Measurements from ENCODE around the gene ZNF26. TPM values are rescaled to one million over a fixed set of nuclear protein-coding genes. Genes with fewer than 3 reads are reported as not detected.
A peak's percentile ranks its signal among the peaks of the same experiment; 100 is the strongest.

Gene ZNF26
- total and polyA plus RNA-seq, 10 of the 15 experiments (the other 5 are each of a cell fraction or from before 2014, with no cell fraction given), result 1.00 to 17.1 (median 10.5) TPM

DNA sequence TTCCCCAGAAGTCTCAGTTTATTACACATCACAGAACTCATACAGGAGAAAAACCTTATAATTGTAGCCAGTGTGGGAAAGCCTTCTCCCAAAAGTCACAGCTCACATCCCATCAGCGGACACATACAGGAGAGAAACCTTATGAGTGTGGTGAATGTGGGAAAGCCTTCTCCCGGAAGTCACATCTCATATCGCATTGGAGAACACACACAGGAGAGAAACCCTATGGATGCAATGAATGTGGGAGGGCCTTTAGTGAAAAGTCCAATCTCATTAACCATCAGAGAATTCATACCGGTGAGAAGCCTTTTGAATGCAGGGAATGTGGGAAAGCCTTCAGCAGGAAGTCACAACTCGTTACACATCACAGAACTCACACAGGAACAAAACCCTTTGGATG, 71.3 kb downstream of the ZNF26 start:
- H3K4me3 ChIP-seq, result no peak overlapping the region
- DNase-seq (ENCODE audit: low read depth, low spot score), result no peak
- H3K4me2 ChIP-seq (ENCODE audit: control insufficient read depth, insufficient read depth), result no peak overlapping the region
- ChIA-PET POLR2A (no interaction called here), RAD21 (ENCODE audit: unreplicated experiment) (no interaction called here), SMC1A (ENCODE audit: uncharacterized antibody, unreplicated experiment) (interaction anchor here (1.5 kb wide), 1 partner anchor 19 kb away, joined by 6 read pairs; no protein-coding TSS in a partner anchor), CTCF (no interaction called here)
- H3K4me1 ChIP-seq (ENCODE audit: control insufficient read depth, insufficient read depth, low read length), result no peaks in the 10 kb centered on the region
- 89% methylated on average over 5 of the region's 5 CpGs for WGBS (ENCODE audit: insufficient coverage, insufficient replicate concordance, low lambda C conversion rate, missing lambda C conversion rate)
- no peaks in the 10 kb centered on the region for H3K27me3 ChIP-seq (replicated peaks in 1 of 2; ENCODE audit: control insufficient read depth in 2 of 2, insufficient read depth in 2 of 2, low read length in 1 of 2)
- peaks cover 0 to 11% of the 10 kb centered on the region in 2 experiments; a peak in 2 of 4 replicates for H3K36me3 ChIP-seq (ENCODE audit: control insufficient read depth in 2 of 2, insufficient read depth in 2 of 2, low read length in 1 of 2)
- no peaks in the 10 kb centered on the region for H4K20me1 ChIP-seq (ENCODE audit: control insufficient read depth, insufficient read depth)
- no peak overlapping the region for H3K27ac ChIP-seq (ENCODE audit: control insufficient read depth, insufficient read depth)
- H3K79me2 ChIP-seq (ENCODE audit: control insufficient read depth, insufficient read depth, low read length), result no peaks in the 10 kb centered on the region
- FAIRE-seq, result no peak
- intact Hi-C loops (cut with micrococcal nuclease; ENCODE audit: unreplicated experiment), result no loop called here
- H3K9me3 ChIP-seq (replicated peaks; ENCODE audit: control insufficient read depth, insufficient read depth, low read length), result peaks cover 70% of the 10 kb centered on the region
- no peak overlapping the region for H2AFZ ChIP-seq (ENCODE audit: control insufficient read depth, low read depth, low read length)
- H3K9ac ChIP-seq (ENCODE audit: control insufficient read depth, insufficient read depth, low read length), result no peak overlapping the region
- no peak for ATAC-seq
- TF ChIP-seq, protein P1, sequence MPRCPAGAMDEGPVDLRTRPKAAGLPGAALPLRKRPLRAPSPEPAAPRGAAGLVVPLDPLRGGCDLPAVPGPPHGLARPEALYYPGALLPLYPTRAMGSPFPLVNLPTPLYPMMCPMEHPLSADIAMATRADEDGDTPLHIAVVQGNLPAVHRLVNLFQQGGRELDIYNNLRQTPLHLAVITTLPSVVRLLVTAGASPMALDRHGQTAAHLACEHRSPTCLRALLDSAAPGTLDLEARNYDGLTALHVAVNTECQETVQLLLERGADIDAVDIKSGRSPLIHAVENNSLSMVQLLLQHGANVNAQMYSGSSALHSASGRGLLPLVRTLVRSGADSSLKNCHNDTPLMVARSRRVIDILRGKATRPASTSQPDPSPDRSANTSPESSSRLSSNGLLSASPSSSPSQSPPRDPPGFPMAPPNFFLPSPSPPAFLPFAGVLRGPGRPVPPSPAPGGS (IDR thresholded peaks at IDR 0.05; ENCODE audit: borderline replicate concordance, insufficient read depth, low read depth, low read length, poor library complexity, severe bottlenecking), result no peak
- no peak for TF ChIP-seq ZNF217 (IDR thresholded peaks at IDR 0.05)
- TF ChIP-seq NR2C1 (IDR thresholded peaks at IDR 0.05), result no peak
- no peak for TF ChIP-seq POLR2AphosphoS2 (IDR thresholded peaks at IDR 0.05; ENCODE audit: low read depth, low read length)
- no peak for TF ChIP-seq SPI1 (IDR thresholded peaks at IDR 0.05; ENCODE audit: borderline replicate concordance, insufficient read depth, low read depth, low read length)
- TF ChIP-seq SREBF2 (IDR thresholded peaks at IDR 0.05; ENCODE audit: low read length), result no peak
- no peak for TF ChIP-seq POLR2A (IDR thresholded peaks at IDR 0.05; ENCODE audit: low read depth, low read length)
- TF ChIP-seq CHD4 (IDR thresholded peaks at IDR 0.05), result no peak
- no peak for TF ChIP-seq CHD1 (IDR thresholded peaks at IDR 0.05; ENCODE audit: low read depth, low read length)
- no peak for TF ChIP-seq IKZF1 (conservative IDR thresholded peaks at IDR 0.05)
- TF ChIP-seq, protein P2, sequence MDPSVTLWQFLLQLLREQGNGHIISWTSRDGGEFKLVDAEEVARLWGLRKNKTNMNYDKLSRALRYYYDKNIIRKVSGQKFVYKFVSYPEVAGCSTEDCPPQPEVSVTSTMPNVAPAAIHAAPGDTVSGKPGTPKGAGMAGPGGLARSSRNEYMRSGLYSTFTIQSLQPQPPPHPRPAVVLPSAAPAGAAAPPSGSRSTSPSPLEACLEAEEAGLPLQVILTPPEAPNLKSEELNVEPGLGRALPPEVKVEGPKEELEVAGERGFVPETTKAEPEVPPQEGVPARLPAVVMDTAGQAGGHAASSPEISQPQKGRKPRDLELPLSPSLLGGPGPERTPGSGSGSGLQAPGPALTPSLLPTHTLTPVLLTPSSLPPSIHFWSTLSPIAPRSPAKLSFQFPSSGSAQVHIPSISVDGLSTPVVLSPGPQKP (IDR thresholded peaks at IDR 0.05; ENCODE audit: low read depth, low read length), result no peak
- TF ChIP-seq, protein P3, sequence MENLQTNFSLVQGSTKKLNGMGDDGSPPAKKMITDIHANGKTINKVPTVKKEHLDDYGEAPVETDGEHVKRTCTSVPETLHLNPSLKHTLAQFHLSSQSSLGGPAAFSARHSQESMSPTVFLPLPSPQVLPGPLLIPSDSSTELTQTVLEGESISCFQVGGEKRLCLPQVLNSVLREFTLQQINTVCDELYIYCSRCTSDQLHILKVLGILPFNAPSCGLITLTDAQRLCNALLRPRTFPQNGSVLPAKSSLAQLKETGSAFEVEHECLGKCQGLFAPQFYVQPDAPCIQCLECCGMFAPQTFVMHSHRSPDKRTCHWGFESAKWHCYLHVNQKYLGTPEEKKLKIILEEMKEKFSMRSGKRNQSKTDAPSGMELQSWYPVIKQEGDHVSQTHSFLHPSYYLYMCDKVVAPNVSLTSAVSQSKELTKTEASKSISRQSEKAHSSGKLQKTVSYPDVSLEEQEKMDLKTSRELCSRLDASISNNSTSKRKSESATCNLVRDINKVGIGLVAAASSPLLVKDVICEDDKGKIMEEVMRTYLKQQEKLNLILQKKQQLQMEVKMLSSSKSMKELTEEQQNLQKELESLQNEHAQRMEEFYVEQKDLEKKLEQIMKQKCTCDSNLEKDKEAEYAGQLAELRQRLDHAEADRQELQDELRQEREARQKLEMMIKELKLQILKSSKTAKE (IDR thresholded peaks at IDR 0.05; ENCODE audit: low read depth, poor library complexity, severe bottlenecking), result no peak
- TF ChIP-seq IKZF2 (IDR thresholded peaks at IDR 0.05), result no peak
- TF ChIP-seq MTA3 (IDR thresholded peaks at IDR 0.05; ENCODE audit: borderline replicate concordance, low read length), result no peak
- TF ChIP-seq SMARCA5 (IDR thresholded peaks at IDR 0.05), result no peak
- in situ Hi-C loops (cut with MboI), result no loop called here
- TSS peak; percentile 10 for BruUV-seq (replicated peaks)
